Tongue (tissue), 2 donors: Measurements from ENCODE around the gene XAGE2. TPM values are rescaled to one million over a fixed set of nuclear protein-coding genes. Genes with fewer than 3 reads are reported as not detected.
"Not testable (repeated sequence)": the region's sequence is repeated elsewhere in the genome, so short reads cannot be mapped to it uniquely, and the experiment has no call there.

Source experiments
- DNase-seq: peaks from one replicate; pipeline ENCODE4 v3.0.0-alpha.2; 2015
- total RNA-seq: library from RNA; depleted of rRNA; stranded (reverse); fragments of >200 nt; gene quantifications from one replicate; pipeline ENCODE4 v1.2.3, GENCODE V29; 2014

Gene XAGE2
- total RNA-seq: not detected

GRCh38 chrX:52368368-52369055 is at the start of gene XAGE2:
TSS of gene XAGE2 (plus strand) at chrX:52369021. CDS start at chrX:52370015, 994 bp downstream.
- DNase-seq: no peak

DNA sequence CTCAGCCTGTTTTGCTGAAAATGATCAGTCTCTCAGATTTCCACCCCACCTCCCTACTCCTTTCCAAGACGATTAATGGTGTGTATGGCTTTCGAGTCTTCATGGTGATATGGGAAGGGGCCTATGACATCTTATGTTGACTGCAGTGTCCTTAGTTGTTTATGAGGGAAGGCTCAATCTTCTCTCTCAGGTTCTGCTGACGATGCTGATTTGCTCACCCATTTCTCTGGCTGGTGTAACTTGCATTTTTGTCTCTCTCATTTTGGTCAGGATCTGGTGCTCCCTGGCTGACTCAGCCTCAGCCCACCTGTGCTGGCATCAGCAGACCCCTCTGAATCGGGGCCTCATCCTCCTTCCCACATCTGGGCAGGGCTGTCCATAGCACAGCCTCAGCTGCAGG is 31.4 kb upstream of the XAGE2 start:
- no peak for DNase-seq

DNA sequence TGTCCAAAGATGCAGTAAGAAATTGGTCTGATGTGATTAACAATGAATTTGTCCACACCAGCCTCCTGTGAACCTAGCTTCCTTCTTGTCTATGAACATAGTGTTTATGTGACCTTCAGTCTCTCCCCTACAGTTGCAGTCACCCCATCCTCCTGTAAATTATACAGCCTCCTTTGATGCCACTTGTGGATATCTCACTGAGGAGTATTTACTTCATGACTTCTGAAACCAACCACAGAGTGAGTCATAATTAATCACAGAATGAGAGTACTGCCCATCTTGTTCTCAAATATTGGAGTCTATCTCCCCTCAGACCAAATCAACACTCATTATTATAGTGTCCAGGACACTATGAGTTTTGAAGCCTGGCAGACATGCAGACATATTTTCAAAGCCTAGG is 27.3 kb upstream of the XAGE2 start:
- no peak for DNase-seq

GRCh38 chrX:52343131-52343530 is 25.7 kb upstream of the XAGE2 start:
- DNase-seq: not testable (repeated sequence)

DNA sequence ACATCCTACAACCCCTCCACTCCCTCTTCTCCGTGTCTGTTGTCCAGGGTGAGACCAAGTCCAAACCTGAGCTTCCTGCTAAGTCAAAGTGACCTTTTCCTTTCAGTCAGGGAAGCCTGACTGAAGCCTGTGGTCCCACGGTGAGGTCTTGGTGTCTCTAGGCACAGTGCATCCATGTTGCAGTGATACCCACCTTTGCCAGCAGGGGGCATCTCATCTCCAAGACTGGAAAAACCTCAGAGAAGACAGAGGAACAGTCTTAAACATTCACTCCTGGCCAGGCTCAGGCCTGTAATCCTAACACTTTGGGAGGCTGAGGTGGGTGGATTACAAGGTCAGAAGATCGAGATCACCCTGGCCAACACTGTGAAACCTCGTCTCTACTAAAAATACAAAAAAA is 23.4 kb upstream of the XAGE2 start:
- peak; percentile 52 for DNase-seq

- no peak for DNase-seq
These were observed 22.4 kb upstream of the XAGE2 start for GRCh38 chrX:52346174-52347165.

- DNase-seq: no peak
These were observed 19.1 kb upstream of the XAGE2 start for GRCh38 chrX:52349681-52350080.

- no peak for DNase-seq
These were observed 16.3 kb upstream of the XAGE2 start for GRCh38 chrX:52352551-52352950.

- no peak for DNase-seq
These were observed 15.0 kb upstream of the XAGE2 start for GRCh38 chrX:52353838-52354237.

GRCh38 chrX:52355108-52355507 is 13.7 kb upstream of the XAGE2 start:
- DNase-seq: no peak

DNA sequence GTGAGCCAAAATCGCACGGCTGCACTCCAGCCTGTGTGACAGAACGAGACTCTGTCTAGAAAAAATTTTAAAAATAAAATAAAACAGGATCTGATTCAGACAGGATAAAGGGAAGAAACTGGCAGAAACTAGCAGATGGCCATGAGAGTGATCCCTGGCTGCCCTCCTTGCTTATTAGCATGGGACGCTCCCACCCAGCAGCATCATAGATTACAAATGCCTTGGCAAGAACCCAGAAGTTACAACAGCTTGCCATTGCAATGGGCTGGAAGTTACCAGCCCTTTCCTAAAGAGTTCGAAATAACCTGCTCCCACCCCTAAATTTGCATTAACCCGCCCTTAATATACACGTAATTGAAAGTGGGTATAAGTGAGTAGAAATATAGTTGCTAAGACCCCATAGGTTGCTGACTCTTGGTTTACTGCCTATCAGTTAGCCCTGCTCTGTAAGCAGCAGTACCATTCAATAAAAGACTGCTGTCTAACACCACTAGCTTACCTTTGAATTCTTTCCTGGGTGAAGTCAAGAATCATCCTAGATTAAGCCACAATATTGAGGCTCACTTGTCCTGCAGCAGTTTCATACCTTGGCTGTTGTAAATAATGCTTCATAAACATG is 9.1 kb upstream of the XAGE2 start:
- peak; percentile 44 for DNase-seq

DNA sequence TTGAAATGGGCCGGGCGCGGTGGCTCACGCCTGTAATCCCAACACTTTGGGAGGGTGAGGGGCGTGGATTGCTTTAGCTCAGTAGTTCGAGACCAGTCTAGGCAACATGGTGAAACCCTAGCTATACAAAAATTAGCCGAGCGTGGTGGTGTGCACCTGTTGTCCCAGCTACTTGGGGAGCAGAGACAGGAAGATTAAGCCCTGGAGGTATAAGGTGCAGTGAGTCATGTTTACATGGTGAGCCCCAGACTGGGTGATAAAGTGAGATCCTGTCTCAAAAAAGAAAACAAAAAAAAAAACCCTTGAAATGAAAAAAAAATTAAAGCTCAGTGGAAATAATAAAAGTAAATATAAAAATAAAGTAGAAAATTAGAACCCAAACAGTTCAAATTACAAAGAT is 6.9 kb upstream of the XAGE2 start:
- DNase-seq: no peak

DNA sequence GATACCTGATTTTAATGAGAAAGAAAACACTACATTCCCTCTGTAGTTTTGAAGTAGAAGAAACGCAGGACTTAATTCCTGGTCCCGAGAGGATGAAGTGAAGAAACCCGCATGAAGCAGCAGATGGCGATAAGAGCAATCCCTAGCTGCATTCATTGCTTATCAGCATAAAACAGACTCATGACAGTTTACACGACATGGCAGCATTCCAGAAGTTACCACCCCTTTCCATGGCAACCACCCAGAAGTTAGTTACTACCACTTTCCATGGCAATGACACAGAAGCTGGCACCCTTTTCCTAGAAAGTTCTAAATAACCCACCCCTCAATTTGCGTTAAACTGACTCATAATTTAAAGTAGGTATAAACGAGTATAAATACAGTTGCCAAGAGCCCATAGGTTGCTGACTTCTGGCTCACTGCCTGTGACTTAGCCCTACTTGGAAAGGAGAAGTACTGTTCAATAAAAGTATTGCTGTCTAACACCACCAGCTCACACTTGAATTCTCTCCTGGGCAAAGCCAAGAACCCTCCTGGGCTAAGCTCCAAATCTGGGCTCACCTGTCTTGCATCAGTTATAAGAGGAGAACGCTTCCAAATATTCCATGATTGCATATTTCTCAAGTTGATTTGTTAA is 5.5 kb upstream of the XAGE2 start:
- peak; percentile 14 for DNase-seq

GRCh38 chrX:52378870-52379269 is 10.0 kb downstream of the XAGE2 start:
- DNase-seq: no peak

DNA sequence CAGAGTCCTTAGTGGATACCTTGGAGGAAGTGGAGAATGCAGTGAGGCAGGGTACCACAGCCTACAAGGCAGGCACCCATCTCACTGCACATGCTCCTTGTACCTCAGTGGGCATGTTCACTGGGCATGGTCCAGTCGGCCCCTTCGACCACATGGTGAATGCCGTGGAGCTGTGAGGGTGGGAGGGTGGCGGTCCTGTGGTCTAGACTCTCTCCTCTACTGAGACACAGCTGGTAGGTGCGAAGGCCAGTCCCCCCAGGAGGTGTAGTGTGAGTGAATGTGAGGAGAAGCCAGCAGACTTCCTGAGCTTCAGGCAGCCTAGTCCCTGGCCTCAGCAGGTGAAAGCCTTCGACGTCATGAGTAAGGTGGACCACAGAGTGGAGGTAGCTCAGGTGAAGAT is 12.2 kb downstream of the XAGE2 start:
- DNase-seq: no peak

GRCh38 chrX:52410439-52411394 is 41.9 kb downstream of the XAGE2 start:
- DNase-seq: no peak

GRCh38 chrX:52415304-52415703 is 46.5 kb downstream of the XAGE2 start:
- DNase-seq: no peak

DNA sequence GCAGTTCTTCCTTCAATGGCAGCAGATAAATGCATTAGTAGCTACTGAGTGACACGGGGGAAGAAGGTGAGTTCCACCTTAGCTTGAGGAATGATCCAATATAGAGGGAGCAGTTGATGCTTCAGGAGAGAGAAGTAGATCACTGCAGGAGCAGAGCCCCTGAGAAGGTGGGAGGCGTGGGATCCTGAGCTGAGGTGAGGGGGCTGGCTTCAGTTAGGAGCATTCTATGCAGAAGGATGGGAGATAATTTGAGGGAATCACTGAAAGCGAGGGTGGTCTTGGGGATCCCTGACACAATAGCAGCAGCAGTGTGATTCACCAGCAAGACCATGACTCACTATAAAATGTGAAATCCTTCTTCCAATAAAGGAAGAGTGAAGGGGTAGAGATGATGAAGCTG is 48.0 kb downstream of the XAGE2 start:
- no peak for DNase-seq

DNA sequence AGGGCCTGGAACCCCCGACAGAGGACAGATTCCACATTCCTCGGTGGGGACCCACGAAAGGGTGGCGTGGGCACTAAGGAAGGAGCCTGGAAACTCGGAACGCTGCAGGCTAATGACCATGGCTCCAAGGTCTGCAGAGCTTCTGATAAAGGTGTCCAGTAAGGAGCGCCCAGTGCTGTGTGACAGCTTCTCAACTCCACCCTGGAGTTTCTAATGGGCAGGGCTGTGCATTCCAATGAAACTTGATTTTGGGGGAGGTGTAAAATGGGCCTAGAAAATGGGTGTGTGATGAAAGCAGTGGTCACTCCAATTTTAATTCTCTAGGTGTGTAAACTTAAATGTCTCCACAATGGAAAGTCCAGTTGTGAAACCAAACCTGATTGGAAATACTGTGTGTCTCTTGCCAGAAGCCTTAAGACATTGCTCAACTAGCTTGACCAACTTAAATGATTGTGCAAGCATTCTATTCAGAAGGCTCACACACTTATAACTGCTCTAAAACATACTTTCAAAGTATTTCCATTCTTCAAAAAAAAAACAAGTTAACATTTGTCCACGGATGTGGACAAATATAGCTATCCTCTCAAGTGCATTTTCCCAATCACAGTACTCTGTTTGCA is 52.1 kb downstream of the XAGE2 start:
- no peak for DNase-seq

DNA sequence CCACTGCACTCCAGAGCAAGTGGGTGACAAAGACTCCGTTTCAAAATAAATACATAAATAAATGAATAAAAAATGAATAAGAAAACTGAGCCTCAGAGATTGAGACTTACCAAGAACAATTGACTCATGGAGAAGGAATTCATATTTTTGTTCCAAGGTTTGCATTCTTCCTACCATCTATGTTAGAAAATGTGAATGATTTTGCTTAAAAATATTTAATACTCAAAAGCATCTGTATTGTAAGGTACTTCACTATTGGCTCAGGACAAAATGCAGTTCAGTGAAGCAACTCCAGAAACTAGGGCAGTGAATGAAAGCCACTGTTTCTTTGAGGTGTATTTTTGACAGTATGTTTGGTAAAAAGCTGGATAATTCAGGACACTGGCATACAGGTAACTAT is 54.1 kb downstream of the XAGE2 start:
- DNase-seq: no peak

GRCh38 chrX:52424656-52425055 is 55.8 kb downstream of the XAGE2 start:
- no peak for DNase-seq
